Mesangial cell (primary cell): ENCODE measurements around the gene HPSE. TPM values are rescaled to one million over a fixed set of nuclear protein-coding genes. Genes with fewer than 3 reads are reported as not detected.

ENCODE experiments used
- total RNA-seq: library from RNA; depleted of rRNA; stranded (reverse); fragments of >200 nt; gene quantifications from 2 replicates; pipeline ENCODE4 v1.2.3, GENCODE V29; 2015

The HPSE gene
- 1.3 and 1.6 TPM in 2 replicates for total RNA-seq

DNA sequence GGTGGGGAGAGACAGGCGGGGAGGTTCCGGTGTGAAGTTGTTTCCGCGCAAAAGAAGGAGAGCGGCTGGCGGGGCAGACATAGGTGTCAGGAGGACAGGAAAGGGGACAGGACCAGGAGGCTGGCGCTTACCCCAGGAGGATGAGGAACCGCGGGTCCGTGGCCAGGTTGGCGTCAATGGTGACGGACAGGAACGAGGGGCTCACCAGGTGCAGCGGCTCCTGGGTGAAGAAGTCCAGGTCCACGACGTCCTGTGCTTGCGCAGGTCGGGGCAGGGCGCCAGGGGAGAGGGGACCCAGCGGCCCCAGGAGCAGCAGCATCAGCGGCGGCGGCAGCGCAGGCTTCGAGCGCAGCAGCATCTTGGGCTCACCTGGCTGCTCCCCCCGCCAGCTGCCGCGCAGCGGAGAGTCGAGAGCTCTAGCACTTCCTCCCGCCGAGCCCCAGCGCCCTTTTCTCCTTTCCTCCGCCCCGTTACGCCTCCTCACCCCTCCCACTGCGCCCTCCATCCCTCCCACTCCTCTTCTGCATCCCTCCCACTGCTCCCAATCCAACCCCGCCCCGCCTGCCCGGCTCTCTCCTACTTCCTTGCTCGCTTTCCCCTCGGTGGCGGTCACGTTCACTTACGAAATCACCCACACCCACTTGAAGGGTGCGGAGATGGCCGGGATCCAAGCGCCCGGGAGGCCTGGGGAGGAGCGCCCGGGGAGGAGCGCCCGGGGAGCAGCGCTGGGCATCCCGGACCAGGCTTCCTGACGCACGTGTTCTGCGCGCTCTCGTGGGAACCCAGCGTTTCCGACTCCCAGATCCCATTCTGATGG, at the start of gene HPSE:
Gene HPSE, minus strand, starts transcription at position 424 of the 817 bp plus-strand sequence. Its CDS starts 66 bp downstream, at position 358.

DNA sequence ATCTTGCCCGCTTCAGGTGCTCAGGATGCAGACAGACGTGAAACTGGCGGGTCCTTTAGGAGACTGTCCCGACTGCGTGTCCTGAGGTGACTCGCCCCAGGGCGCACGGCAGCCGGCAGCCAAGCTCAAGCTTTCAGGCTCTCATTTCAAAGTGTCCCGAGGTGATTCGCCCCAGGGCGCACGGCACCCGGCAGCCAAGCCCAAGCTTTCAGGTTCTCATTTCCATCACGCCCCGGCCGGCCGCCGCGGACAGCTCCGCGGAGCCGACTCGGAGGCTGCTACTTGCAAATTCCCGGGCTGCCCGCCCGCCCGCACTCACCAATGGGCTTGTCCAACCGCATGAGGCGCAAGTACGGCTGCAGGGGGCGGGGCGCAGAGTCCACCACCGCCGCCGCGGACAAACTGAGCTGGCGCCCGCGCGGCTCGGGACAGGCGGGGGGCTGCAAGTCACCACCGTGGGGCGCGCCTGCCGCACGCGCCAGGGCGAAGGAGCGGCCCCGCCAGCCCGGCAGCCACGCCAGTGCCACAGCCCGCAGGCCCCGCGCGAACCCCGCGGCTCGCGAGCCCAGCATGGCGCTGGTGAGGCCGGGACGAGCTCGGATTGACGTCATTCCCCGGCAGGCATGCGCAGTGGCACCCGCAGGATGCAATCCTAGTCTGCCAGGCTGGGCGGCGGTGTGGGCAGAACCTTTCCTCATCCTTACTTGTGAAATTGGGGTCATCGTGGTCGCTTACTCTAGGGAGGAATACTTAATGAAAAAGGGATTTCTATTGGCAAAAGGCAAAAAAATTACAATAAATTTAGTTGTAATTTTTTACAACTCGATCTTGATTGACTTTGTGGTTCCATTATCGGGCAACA, 50.2 kb downstream of the HPSE start, which contains the start of gene COQ2:
Gene COQ2, minus strand, starts transcription at position 606 of the 862 bp plus-strand sequence. Its CDS starts 34 bp downstream, at position 572.

Other genes starting within 250 kb of the HPSE start
- gene PLAC8, start 220.1 kb downstream of the HPSE start, total RNA-seq, result 0.98 and 1.3 TPM in 2 replicates
- gene COQ2, start 50.0 kb downstream of the HPSE start, total RNA-seq, result 10.9 and 19.4 TPM in 2 replicates
- gene HELQ, start 121.0 kb upstream of the HPSE start, total RNA-seq, result 4.1 TPM in 2 replicates
- 17.8 and 17.9 TPM in 2 replicates for gene MRPS18C, start 121.2 kb upstream of the HPSE start, total RNA-seq
- gene ABRAXAS1, start 150.3 kb upstream of the HPSE start, total RNA-seq, result 5.7 and 12.0 TPM in 2 replicates
- gene GPAT3, start 201.3 kb upstream of the HPSE start, total RNA-seq, result 5.4 and 5.6 TPM in 2 replicates